Cerebellar nuclear complex (tissue), 1 donor: ENCODE data around the gene HPCAL1.

ENCODE experiments used
- DNase-seq, 2 experiments: peaks; one replicate each; lab custom pipeline; 2025; lab: John Stamatoyannopoulos, UW

Gene HPCAL1

DNA sequence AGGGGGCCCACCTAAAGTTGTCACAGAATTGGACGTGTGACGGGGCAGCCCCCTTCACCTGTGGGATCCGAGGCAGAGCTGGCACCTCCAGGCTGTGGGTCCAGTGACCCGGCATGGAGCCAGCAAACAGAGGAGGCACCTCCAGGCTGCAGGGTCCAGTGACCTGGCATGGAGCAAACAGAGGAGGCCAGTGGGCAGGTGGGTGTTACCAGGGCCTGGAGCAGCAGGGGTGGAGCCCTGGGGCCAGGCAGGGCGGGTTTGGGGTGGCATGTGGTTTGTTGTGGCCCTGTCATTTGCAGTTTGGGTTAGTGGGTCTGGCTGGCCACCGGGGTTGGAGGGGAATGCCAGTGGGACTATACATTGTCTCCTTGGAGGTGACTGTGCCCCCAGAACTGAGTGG, 68.2 kb downstream of the HPCAL1 start:
- no peak for DNase-seq

DNA sequence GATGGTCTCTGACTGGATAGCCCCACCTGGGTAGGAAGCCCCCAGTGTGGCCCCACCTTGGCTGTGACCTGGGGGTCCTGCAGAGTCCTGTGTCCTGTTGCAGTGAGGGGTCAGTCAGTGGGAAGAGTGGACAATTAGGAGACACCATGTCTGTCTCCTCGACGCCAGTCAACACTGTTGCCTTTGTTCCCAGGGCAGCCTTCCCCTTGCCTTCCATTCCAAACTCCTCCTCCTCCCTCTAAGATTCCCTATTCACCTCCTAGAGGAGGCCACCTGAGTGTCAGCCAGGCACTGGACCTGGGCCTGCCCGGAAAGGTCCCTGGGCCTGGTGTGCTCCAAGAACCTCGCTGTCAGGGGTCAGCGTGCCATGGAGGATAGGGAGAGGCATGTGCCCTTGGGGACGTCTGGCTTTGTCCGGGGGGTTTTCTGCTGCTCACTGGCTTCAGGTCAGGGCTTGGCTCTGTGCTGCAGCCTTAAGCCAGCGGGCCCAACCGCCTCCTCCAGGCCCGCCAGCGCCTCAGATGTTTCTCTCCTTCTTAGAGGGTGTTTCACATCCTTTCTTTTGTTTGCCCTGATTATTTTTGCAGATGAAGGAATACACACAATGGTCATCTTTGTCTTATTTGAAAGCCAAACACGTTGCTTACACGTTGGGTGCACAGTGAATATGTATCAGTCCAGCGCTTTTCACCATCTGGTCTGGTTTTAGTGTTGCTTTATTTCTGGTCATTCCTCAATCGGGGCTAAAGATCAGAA, 68.9 kb downstream of the HPCAL1 start:
- DNase-seq: no peak

DNA sequence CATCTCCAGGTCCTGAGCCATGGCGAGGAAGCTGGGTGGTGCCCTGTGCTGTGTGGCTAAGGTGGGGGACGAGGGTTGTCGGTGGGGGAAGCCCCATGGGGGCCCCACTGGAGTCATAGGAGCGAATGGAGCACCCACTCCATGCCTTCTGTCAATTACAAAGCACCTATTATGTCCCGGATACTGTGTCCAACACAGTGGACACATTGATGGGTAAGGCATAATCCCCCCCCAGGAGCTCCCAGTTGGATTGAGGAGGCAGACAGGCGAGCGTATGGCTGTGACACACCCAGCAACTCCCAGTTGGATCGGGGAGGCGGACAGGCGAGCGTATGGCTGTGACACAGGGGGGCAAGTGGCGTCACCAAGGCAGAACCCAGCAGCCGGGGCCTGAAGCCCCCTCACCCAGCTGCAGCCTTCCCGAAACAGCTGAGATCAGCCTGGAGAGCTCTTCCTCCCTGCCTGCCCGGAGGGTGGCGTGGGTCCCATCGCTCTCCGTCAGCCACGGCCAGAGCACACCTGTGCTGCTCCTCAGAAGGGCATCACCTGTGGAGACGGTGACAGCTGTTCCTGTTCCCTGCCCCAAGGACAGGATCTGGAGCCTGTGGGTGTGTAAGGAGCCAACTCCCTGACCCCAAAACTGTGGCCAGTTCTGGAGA, 69.6 kb downstream of the HPCAL1 start:
- no peak for DNase-seq

DNA sequence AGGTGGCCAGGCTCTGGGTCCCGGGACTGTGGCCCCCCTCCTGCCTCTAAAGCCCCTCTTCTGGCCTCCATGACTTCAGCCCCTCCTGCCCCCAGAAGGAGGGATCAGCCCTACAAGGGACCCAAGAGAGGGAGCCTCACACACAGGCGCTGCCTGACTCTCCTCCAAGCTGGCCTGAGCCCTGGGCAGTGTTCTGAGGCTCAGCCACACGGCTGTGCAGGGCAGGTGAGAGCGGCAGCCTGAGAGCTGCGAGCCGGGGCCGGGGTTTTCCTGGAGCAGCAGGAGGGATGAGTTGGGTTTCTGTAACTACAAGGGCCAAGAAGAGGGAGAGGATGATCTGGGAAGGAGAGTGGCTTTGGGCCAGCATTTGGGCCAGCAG, 70.1 kb downstream of the HPCAL1 start:
- no peak for DNase-seq

DNA sequence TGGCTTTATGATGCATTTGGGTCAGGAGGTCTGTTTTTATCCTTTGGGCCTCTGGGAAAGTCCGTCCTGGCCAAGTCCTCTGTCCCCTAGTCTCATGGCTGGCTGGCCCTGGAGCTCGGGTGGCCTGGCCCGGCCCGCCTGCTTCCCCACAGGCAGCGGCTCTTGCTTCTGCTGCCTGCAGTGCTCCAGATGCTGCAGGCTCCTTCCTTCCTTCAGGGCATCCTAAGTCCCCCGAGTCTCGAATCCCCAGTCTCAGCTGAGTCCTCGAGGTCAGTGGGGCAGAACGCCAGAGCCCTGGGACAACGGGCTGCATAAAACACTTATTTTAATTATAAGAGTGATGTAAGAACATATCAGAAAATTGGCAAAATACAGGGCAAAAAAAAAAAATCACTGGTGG, 71.2 kb downstream of the HPCAL1 start:
- no peak for DNase-seq

DNA sequence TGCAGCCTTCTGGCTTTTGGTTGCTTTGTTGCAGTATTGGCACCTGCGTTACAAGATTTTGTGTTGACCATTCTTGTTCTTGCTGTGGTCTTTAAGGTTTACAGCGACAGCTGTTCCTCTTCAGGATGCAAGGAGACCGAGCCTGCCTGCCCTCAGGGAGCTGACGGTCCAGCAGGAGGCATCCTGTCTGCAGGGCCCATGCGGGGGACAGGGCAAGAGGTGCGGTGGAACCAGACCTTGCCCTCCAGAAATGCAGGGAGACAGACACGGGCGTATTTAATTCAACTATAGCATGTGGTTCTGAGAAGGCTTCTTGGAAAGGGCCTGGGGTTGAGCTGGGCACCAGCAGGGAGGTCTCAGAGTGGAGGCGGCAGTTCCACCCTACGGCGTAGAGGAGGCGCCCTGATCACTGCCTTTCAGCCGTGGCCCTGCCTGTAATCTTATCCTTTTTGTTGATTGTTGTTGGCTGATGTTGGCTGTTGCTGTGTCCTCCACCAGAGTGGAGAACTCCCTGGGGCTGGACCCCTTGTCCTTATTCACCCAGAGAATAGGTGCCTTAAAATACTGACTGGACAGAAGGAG, 71.7 kb downstream of the HPCAL1 start:
- DNase-seq: no peak

DNA sequence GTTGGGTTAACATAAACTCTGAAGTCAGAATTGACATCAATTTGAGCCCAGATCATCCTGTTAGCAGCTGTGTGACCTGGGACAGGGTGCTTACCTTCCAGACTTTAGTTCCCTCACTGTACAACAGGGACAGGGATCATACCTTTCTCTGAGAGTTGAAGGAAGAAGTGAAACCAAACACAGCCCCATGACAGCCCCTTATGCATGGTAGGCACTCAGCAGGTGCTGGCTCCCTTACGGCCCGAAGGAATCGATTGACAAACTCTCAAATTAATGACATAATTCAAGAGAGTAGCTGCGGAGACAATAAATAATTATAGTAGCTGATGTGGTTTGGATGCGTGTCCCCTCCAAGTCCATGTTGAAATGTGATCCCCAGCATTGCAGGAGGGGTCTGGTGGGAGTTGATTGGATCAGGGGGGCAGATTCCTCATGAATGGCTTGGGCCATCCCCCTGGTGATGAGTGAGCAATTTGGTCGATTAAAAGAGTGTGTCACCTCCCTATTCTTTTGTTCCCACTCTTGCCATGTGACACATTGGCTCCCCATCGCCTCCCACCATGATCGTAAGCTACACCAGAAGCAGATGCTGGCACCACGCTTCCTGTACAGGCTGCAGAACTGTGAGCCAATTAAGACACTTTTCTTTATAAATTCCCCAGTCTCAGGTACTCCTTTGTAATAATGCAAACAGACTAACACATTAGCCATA, 73.0 kb downstream of the HPCAL1 start:
- DNase-seq: no peak

DNA sequence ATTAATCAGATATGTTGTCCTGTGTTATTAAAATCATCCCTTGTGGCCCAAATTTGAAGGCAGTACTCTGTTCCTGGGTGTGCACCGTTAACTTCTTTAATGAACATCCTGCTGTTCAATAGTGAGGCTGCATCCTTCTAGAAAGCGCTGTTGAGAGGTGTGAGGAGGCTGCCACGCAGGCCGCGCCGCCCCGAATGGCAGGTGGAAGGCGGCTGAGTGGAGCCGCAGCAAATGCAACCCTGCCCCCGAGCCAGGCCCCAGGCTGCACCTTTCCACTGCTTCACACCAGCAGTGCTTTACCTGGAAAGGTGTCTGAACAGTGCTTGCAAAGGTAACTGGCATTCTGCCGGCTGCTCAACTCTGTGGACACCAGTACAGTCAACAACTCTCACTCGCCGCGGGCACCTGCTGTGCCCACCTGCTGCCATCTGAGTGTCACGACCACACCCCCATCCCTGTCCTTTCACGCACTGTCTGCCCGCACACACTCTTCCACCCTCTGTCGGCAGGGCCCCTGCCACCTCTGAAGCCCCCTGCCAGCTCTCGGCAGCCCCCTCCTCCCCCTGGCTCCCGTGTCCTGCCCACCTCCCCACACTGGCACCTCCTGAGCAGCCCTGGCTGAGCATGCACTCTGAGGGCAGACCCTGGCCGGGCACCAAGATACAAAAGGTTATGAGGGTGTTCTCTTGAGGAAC, 74.5 kb downstream of the HPCAL1 start:
- DNase-seq: no peak

DNA sequence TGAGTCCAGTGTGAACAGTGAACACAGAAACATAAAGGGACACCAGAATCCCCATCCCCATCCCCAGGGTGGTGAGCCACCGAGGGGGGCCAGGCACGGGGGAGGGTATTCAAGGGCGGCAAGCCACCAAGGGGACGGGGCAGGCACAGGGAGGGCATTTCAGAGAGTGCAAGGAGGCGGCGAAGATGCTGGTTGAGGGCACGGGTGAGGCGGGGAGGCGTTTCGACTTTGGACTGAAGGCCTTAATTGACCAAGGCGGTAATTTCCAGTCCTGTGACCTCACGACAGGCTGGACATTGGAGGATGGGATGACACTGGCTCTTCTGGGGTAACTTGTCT, 75.0 kb downstream of the HPCAL1 start:
- no peak for DNase-seq

DNA sequence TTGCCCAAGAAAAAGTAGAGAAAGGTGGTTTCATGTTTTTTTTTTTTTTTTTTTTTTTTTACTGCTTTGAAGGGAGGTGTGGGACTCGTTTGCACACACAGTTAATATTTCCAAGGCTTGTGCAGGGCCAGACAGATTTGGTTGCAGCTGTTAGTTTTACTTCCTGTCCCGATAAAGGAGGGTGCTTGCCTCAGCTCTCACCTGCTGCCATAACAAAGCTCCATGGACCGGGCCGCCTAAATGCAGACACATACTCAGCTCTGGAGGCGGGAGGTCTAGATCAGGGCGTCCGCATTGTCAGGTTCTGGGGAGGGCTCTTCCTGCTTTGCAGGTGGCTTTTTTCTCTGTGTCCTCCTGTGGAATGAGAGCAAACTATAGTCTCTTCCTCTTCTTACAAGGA, 75.5 kb downstream of the HPCAL1 start:
- DNase-seq: no peak

DNA sequence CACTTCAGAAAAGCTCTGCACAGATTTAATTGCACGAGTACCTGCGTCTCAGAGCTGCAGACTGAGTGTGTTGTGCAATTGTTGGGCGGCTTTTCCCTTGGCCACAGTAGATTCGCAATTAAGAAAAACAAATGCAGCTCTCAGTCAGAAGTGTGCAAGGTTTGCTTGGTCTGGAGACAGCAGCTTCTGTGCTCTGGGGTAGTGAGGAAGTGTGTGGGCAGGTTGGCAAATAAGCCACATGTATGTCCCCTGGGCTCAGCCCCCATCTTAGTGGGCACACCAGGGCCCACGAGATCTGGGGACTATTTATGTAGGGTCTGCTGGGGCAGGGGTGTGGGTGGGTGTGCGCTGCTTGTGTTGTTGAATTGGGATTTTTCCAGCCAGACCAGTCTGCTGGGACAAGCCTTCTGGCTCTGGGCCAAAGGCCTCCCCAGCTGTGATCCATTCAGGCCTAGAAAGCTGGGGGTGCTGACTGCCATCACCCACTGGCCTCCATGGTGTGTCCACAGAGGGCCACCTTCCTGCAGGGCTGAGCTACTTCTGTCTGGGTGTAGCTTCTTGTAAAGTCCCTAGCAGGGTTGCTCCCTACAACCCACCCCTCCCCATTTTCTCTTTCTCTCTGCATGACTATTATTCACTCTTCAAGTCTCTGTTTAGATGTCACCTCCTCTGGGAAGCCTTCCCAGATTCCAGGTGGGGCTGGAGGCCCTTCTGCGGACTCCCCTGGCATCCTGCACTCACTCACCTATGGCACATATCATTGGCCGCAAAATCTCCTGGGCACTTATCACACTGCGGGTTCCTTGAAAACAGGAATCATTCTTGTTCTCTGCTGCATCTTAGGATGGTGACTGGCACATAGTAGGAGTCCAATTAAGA, 77.6 kb downstream of the HPCAL1 start:
- DNase-seq: no peak

DNA sequence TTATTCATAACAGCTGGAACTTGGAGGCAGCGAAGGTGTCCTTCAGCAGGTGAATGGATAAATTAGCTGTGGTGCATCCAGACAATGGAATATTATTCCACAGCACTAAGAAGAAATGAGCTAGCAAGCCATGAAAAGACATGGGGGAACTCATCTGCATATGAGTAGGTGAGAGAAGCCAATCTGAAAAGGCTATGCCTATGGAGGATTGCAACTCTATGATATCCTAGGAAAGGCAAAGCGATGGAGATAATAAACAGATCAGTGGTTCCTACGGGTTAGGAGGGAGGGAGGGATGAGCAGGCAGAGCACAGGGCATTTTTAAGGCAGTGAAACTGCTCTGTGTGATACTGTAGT, 79.3 kb downstream of the HPCAL1 start:
- no peak for DNase-seq

DNA sequence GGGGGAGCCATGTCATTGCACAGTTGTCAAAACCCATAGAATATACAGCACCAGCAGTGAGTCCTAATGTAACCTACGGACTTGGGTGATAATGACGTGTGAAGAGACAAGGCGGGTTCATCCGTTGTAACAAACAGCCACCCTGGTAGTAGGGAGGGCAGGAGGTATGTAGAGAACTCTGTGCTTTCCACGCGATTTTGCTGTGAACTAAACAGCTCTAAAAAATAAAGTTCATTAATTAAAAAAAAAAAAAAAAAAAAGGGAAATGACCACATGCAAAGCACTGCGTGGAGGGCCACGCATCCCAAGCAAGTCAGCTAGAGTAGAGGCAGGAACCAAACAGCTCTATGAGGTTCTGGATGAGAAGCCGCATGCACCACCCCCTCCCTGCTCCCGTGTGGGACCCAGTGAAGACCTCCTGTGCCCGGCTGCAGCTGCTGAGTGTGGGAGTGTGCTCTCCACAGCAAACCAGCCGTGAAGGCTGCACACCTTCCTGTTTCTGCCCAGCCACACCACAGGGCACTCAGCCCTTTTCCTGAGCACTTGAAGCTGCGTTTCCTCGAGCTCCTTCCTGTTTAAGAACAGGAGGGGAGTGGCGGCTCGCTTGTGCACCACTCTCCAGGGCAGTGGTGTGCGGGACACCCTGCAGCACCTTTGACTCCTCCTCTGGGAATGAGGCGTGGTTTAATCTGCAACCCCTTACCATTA, 79.8 kb downstream of the HPCAL1 start:
- DNase-seq: no peak

DNA sequence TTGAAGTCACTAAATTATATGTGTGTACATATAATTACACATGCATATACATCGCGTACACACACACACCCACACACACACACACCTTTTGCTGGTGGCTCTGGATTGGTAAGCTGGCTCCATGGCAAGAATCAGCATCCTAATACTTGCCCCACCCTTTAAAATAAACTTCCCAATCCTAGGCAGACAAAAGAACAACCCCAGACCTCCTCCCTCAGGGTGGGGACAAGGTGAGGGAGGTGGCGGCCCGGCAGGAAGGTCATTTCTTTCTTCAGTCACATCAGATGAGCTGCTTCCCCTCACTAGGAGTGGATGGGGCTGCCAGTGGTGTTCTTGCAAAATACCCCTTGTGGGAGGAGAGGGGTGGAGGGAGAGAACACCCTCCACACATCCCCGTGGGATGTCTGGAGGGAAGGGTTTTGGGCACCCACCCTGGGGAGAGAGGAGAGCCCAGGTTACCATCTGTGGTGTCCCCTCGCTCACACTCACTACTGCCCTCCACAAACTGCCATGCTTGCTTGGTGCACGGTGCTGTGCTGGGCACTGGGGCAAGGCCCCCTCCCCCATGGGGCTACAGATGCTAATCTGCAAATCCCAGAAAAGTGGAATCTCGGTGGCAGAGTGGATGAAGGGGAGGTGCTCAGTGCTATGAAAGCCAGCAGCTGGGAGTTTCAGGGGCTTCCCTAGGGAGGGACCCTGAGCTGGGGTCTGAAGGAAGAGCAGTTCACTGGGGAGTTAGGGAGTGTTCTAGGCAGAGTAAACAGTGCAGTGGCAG, 81.4 kb downstream of the HPCAL1 start:
- no peak for DNase-seq

DNA sequence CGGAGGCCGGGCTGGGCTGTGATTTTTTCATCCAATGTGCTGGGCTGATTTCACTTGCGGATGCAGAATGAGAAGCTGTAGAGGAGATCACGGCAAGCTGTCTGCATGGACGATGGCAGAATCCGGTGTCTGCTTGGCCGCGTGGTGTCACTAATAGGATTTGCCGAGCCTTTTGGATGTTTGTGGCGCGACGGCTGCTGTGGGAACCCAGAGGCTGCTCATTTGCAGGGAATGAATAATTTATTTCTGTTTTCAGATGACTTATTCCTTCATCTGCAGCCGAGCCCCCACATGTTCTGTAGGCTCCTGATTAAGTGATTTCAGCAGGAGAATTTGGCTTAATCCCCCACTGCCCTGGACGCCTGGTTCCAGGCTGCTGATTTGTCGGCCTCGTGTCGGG, 82.8 kb downstream of the HPCAL1 start:
- no peak for DNase-seq

DNA sequence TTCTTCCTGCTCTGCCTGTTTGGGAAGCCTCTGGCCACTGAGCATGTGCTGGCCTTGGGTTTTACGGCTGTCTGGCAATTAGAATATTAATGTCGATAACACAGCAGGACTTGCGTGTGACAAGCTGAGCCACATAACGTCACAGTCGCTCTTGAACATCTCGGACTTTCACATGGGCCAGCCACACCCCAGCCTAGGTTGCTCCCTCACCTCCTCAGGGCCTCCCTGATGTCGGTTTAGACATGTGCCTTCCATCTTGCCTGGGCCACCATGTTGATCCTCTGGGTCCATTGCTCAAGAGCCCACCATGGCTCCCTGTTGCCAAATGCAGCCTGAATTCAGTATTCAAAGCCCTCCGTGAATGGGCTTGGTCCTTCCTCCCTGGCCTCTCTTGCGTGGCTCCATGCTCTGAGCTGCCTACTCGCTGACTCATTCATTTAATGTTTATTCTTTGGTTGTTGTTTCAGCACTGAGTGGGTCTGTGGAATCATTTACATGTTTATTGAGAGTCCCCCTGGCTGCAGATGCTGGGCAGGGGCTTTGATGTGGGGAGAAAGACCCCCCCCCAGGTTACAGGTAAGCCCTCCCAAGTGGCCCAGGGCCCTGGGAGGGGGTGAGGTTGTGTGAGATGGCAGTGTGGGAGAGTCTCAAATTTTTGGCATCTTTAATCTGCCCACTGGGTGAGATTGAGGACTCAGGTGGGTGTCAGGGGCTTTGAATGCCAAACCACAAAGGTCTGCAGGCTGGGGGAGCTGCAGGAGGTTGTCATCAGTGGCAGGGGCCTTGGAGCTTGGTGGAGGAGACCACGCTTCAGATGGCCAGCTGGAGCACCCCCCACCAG, 83.4 kb downstream of the HPCAL1 start:
- no peak for DNase-seq

DNA sequence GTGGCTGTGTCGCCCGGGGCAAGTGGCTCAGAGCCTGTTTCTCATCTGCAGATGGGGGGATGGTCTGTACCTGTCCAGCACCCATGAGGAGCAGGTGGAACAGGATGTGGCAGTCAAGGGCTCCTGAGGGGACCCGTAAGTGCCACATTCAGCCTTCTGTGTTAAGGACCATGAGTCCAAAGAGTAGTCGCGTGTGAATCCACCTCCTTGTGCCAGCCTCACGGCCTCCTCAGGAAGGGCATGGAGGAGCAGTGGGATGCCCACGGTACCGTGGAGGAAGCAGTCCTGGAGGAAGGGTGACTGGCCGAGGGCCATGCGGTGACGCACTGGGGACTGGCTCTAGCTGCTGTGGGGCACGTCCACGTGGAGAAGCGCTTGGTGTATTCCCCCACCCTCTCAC, 84.3 kb downstream of the HPCAL1 start:
- no peak for DNase-seq

DNA sequence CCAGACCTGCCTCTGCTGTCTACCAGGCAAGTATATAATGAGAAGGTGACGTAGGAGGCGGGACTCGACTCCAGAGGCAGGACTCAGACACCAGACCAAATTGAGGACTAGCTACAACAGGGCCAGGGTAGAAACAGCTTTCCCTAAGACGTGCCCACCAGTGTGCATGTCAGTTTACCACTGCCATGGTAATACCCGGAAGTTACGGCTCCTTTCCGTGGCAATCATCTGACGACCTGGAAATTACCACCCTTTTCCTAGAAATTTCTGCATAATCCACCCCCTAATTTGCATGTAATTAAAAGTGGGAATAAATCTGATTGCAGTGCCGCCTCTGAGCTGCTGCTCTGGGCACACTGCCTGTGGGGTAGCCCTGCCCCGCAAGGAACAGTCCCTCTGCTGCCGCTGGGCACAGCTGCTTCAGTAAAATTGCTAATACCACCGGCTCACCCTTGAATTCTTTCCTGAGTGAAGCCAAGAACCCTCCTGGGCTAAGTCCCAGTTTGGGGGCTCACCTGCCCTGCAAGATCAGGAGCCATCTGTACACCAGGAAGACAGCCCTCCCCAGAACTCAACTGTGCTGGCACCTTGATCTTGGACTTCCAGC, 86.4 kb downstream of the HPCAL1 start:
- no peak for DNase-seq

DNA sequence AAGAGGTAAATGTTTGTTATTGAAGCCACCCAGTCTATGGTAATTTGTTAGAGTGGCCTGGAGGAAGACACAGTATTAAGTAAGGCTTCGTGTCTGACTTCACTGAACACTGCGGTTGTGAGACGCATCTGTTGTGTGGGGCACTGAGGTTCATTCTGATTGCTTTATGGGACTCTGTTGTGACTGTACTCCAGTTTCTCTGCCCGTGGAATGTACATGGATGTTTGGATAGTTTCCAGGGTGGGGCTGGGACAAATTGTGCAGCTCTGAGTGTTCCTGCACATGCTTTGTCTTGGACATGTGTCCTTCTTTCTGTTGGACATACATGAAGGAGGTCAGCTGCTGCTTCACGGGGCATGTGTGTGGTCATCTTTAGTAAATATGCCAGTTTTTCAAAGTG, 86.9 kb downstream of the HPCAL1 start:
- DNase-seq: no peak
